GM19455 (cell line): ENCODE data around the gene TRIM14.
A peak's percentile ranks its signal among the peaks of the same experiment; 100 is the strongest.

Source experiments
- ATAC-seq: cut with Tn5 transposase; IDR thresholded peaks from one replicate; pipeline ENCODE4 v1.9.1; 2021; ENCODE audit not compliant: unreplicated experiment

Gene TRIM14, protein sequence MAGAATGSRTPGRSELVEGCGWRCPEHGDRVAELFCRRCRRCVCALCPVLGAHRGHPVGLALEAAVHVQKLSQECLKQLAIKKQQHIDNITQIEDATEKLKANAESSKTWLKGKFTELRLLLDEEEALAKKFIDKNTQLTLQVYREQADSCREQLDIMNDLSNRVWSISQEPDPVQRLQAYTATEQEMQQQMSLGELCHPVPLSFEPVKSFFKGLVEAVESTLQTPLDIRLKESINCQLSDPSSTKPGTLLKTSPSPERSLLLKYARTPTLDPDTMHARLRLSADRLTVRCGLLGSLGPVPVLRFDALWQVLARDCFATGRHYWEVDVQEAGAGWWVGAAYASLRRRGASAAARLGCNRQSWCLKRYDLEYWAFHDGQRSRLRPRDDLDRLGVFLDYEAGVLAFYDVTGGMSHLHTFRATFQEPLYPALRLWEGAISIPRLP

DNA sequence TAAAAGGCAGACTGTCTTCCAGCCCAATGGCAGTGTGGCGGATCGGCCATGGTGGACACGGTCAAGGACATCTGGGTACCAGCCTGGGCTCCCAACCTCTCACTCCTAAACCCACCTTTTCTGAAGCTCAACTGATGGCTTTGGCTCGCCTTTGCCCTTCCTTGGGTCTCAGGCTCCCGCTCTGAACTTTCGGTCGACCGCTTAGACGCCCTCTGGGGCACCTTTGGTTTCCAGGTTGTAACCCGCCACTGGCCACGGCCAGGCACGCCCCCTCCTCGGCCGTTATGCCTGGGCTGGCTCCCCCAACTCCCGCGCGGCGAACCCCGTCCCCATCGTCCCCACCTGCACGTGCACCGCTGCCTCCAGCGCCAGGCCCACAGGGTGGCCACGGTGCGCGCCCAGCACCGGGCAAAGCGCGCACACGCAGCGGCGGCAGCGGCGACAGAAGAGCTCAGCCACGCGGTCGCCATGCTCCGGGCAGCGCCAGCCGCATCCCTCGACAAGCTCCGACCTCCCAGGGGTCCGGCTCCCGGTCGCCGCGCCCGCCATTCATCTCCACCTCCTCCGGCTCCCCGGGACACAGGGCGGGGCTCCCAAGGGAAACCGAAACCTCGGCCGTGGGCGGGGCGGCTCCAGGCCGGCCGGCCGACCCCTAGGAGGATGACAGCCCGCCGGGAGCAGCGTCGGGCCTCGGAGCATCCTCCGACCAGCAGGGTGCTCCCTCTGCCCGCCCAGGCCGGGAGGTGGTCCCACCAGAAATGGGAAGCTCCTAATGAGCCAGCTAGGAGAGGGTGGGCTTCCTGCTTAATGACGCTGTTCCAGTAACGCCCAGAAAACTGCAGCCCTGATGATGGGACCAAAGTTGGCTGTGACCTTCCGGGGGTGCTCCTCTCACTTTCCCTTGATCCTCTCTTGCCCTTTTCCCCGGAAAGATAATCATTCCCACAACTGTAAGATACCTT lies at the start of gene TRIM14:
Gene TRIM14 (minus strand): TSS at position 583 of the 962 bp plus-strand sequence. CDS start 34 bp downstream, at position 549.
- peak; percentile 56 for ATAC-seq

DNA sequence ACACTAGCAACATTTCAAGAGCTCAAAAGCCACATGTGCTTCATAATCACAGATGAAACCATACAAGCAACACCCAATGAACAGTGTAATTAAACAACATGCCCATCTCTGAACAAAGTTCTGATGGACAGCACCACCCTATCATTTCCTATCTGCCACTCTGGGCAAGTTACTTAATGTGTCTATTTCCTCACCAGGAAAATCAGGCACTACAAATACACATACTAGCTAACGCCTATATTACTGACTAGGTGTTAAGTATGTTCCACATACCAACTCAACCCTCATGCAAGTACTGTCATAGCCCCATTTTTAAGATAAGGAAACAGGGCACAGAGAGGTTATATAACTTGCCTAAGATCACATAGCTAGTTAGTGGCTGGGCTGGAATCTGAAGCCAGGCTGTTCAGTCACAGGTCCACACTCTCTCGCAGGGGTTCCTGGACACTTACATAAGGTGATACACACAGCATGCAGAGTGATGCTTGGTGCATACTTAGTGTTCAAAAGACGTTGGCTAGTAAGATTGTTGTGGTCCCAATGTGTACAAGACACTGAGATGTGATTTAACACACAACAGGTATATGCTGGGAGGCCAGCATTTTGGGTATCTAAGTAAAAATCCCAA lies 49.2 kb upstream of the TRIM14 start:
- no peak for ATAC-seq

DNA sequence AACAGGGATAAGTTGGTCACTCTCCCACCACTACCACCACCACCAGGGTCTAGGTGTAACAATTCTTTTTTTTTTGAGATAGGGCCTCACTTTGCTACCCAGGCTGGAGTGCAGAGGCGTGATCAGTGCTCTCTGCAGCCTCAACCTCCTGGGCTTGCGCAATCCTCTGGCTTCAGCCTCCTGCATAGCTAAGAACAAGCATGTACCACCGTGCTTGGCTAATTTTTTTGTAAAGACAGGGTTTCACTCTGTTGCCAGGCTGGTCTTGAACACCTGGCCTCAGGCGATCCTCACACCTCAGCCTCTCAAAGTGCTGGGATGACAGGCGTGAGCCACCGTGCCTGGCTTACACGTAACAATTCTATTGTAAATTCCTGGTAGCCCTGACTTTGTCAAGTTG lies 45.9 kb upstream of the TRIM14 start:
- ATAC-seq, result no peak

DNA sequence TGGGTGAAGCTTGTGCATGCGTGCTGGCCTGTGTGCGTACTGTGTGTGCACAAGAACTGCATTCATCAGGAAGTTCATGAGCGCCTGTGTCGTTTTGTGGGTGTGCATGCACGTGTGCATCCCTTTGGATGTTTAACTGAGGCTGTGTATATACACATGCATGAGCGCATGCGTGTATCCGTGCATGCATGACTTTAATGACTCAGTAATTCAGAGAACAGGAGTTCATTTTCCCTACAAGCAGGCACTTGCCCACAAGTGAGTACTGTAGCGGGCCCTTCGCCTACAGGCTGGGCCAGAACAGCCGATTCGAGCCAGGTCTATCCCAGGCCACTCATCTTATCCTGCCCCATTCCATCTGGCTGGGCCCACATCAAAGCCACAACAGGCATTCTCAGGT lies 43.6 kb upstream of the TRIM14 start:
- no peak for ATAC-seq

DNA sequence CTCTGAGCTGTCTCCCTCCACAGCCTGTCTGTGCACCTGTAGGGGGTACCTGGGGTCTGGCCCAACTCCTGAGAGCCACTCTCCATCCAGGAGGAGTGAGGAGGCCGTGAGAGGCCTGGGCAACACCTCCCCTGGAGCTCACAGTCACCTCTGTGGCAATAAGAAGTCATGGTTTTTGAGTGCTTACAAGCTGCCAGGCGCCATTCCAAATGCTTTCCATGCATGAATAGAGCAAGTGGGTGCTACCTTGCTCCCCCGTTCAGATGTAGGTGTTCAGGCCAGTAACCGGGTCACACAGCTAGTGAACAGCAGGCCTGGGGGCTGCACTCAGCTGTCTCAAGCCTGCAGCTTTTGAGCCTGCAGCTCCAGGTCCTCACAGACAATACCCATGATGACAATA lies 42.8 kb upstream of the TRIM14 start:
- ATAC-seq, result no peak

DNA sequence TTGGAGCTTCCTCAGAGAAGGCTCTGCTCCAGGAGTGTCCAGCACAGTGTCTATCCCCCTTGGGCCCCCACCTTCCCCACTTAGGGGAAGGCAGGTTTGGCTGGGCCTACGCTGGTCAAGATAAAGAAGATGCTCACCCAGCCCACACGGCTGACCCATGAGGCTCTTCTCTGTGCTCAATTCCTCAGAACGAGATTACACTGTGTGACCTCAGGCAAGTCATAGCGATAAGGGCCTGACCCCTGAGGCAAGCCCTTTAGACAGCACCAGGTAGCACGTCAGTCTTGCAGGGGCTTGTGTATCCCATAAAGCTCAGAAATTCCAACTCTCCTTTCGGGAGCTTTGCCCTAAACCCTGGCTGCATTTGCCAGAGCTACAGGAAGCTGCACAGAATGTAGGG lies 40.8 kb upstream of the TRIM14 start:
- ATAC-seq, result no peak

DNA sequence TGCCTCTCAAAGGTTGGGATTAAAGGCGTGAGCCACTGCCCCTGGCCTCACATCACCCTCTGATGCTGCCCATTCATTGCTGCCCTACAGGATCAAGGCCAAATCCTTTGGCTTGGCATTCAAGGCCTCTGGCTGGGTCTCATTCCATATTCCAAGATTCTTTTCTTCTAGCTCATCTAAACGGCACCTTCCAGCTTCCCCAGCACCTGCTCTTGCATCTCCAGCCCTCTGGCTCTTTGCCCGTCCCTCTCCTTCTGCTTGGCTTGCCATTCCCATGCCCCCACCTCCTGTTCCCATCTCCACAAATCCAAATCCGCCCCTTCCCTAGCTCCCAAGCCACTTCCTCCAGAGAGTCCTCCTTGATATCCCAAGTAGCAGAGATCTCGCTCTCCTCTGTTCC lies 40.3 kb upstream of the TRIM14 start:
- no peak for ATAC-seq

DNA sequence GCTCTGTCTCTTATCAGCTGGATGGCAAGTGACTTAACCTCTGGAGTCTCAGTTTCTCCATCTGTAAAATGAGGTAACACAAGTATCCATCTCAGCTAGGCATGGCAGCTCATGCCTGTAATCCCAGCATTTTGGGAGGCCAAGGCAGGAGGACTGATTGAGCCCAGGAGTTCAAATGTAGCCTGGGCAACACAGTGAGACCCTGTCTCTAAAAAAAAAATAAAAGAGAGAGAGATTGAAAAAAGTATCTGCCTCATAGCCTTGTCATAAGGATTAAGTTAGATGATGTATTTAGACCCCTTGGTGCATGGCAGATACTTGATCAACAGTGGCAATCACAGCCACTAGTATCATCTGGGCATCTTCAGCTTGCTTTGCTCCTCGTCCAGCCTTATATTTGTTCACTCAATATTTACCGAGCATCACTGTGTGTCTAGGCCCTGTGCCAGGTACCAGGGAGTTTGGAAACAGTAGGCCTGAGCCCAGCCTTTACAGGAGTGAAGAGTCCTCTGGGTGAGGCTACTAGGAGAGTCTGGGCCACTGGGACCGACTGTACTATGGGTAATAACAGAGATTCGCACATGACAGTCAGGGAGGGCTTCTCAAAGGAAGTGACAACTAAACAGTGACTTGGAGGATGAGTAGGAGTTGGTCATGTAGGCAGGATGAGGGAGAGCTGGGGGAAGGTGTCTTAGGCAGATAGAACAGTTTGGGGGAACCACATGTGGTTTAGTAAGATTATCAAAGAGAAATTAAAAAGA lies 39.2 kb upstream of the TRIM14 start:
- ATAC-seq, result no peak

DNA sequence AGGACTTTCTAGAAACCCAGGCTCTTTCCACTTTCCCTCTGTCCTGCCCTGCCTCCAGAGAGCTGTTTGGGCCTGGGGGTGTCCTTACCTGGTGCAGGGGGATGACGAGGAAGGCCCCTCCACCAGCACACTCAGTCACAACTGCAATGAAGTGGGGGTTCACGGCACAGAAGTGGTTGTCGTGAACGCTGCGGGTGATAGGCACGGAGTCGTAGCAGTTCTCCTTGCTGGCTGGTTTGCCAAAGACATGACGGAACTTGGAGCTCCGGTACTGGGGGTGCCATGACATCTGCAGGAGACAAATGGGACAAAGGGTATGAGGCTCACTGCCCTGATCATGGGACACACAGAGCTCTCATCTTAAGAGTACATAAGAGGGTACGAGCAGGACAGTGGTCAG lies 38.4 kb upstream of the TRIM14 start:
- ATAC-seq, result no peak

DNA sequence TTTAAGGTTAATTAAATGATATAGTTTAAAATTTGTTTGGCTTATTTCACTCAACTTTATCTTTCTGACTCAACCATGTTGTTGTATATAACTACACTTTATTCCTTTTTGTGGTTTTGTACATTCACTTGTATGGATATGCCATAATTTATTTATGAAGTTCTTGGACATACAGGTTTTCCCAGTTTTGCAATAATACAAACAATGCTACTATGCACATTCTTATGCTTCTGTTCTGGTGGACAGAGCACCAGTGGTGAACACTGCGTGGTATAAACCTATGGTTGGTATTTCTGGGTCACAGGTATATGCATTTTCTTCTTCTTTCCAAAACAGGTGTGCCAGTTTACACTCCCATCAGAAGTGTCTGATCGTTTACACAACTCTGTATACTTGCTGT lies 35.7 kb upstream of the TRIM14 start:
- ATAC-seq, result no peak

DNA sequence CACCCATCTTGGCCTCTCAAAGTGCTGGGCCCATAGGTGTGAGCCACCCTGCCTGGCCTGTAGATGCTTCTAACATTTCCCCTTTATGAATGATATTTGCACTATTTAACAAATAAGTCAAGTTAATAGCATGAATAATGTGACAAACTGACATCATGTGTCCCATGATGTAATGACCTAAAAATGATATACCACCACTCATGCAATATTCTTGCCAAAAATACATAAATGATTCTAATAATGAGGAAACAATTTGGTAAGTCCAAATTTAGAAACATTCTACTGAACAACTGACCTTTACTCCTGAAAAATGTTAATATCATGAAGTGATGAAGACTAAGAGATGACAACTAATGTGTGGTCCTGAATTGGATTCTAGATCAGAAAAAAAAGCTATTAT lies 33.5 kb upstream of the TRIM14 start:
- ATAC-seq, result no peak

DNA sequence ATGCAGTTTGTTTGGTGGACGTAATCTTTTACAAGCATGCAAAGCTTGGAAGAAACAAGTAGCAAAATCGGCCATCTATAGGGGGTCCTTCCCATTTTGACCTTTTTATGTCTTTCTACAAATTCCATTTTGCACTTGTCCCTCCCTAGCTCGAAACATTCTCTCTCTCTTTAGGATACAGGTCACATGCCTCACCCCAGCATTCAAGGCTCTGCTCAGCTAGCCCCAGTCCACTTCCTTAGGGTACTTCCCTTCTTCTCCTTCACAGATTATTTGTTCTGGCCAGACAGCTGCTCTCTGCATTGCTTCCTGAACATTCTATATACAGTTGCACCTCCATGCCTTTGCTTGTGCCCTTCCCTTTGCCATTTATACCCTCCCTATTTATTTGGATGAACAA lies 31.7 kb upstream of the TRIM14 start:
- no peak for ATAC-seq

DNA sequence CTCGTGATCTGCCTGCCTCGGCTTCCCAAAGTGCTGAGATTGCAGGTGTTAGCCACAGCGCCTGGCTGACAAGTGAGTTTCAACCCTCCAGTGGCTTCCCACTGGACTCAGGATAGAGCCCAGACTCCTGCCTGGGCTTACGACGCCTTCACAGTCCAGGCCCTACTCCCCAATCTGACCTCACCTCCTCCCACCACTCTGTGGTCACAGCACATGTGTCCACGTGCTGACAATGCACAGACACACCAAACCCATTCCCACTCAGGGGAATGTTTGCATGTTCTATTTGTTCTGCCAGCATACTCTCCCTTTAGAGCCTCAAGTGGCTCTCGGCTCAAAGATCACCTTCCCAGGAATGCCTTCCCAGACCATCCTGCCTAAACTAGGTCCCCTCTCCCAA lies 31.1 kb upstream of the TRIM14 start:
- no peak for ATAC-seq

DNA sequence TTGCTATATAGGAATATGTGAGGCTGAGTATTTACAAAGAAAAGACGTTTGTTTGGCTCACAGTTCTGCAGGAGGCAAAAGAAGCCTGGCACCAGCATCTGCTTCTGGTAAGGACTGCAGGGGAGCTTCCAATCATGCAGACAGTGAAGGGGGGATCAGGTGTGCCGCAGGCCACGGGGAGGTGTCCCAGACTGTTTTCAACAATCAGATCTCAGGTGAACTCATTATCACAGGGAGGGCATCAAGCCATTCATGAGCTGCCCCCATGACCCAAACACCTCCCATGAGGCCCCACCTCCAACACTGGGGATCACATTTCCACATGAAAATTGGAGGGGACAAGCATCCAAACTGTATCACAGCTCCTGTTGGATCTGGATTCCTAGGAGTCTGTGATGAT lies 30.4 kb upstream of the TRIM14 start:
- ATAC-seq, result no peak

DNA sequence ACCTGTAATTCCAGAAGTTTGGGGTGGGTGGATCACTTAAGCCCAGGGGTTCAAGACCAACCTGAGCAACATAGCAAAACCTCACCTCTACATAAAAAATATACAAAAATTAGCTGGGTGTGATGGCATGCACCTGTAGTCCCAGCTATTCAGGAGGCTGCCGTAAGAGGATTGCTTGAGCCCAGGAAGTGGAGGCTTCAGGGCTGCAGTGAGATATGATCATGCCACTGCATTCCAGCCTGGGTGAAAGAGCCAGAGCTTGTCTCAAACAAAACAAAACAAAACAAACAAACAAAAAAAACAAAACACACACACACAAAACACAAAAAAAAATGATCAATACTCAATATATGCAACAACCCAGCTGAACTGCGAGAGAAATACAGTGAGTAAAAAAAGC lies 29.5 kb upstream of the TRIM14 start:
- ATAC-seq, result no peak

DNA sequence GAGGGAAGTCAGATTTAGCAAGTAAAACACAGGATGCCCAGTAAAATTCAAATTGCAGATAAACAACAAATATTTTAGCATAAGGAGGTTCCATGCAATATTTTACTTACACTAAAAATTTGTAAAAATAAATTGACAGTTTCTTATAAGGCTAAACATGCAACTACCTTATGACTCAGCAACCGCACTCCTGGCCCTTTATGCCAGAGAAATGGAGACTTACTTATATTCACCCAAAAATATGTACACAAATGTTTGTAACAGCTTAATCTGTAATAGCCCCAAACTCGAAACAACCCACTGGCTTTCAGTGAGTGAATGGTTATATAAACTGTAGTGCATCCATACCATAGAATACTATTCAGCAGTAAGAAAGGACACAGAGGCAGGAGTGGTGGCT lies 28.6 kb upstream of the TRIM14 start:
- ATAC-seq, result no peak

DNA sequence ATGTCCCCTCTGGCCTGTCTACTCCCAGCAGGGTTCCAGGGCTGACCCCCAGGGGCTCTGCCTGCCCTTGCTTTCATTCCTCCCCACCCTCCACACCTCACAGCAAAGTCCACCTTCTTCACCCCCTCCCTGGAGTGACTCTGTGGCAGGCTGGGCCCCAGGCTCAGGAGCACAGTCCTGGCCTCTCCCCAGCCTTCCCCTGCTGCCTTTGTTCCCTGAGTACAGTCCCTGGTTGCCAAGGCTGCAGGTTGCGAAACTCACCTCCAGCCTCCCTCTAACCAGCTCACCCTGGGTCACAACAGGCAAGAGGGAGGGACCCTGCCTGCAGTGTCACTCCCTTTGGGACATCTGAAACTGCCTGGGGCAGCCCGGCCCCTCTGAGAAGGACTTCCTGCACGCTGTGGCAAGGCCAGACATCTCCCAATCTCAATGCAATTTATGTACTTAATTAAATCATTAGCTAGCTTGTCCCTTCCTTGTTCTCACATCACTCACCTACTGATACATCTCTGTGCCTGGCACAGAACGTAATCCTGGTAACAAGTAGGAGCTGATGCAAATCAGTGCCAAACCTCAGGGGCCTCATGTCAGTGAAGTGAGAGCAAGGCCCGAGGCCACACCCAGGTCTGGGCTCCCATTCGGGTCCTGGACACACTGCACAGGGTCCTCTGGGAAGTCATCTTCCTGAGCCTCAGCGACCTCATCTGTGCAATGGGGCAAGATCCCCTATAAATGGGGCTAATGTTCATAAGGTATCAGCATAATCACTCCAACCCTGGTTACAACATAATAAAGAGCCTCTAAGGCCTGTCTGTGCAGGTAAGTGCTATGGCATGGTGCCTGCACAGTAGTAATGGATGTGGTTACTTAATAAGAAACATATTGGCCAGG lies 27.3 kb upstream of the TRIM14 start:
- ATAC-seq, result peak; percentile 62

DNA sequence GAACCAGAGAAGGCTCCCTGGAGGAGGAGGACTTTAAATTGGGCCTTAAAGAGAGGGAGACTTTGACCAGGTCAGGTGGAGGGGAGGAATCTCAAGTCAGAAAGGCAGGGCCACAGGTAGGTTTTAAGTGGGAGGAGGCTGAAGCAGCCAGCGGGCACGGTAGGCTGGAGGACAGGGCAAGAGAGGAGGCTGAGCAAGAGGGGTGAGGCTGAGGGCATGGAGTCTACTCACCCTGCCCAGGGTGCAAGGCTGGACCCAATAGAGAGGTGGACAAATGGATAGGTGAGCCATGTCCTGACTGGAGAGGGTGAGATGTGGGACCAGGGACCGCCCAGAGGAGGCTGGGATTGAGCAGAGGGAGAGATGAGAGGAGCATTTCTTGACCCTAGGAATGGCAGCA lies 25.6 kb upstream of the TRIM14 start:
- no peak for ATAC-seq

DNA sequence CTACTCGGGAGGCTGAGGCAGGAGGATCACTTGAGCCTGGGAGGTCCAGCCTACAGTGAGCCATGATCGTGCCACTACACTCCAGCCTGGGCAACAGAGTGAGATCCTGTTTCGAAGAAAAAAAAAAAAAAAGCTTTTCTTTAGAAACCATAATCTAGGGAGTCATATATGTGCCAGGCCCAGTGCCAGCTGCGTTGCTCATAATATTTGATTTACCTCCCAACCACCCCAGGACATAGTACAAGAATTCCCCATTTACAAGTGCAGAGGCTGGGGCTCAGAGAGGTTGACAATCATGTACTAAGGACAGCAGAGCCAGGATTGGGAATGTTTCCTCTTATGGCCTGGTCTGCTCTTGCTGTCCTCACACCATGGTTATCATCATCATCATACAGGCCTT lies 25.1 kb upstream of the TRIM14 start:
- ATAC-seq, result no peak
